GM18526 (cell line): Measurements from ENCODE around the gene MPRIP.

Experiments used
- POLR2A ChIP-seq: IDR thresholded peaks from 3 replicates; pipeline ENCODE4 v1.6.1; 2011; ENCODE audit not compliant: insufficient read length; ENCODE audit errors: extremely low read depth

Gene MPRIP

DNA sequence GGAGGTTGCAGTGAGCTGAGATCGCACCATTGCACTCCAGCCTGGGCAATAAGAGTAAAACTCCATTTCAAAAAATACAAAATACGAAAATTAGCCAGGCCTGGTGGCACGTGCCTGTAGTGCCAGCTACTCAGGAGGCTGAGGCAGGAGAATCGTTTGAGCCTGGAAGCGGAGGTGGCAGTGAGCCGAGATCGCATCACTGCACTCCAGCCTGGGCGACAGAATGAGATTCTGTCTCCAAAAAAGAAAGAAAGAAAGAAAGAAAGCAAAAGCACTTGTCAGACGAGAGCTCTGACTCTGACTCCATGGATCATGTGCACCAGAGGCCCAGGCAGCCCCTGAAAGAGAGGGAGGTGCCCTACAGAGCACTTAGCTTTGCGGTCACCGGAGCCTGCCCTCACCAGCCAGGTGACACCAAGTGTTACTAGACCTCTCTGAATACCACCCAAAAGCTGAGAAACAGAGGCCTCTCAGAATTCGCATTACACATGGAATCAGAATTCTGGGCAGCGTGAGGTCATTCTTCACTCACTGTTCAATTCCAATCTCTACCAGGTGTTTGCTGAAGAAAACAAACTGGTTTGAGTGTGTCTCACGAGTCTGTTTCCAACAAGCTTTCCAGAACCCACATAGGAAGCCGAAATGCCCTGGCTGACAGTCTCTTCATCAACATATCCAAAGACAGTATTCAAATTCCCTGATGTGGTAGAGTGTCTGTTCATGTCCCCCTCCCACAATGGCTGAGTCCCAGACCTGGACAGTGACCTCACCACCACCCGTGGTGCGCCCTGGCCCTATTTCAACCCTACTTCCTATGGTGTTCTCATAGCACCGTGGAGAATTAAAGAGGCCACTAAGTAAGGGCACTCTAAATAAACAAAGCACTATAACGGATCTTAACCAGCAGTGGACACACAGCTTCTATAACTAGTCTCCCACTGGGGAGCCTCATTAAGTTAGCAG lies 193.2 kb downstream of the MPRIP start:
- no peak for TF ChIP-seq POLR2A

- no peak for TF ChIP-seq POLR2A
Observed at GRCh38 chr17:17236295-17237025, 194.2 kb downstream of the MPRIP start.

GRCh38 chr17:17237026-17237799 lies 195.0 kb downstream of the MPRIP start, which contains the start of gene FLCN:
Gene FLCN, minus strand, starts transcription at chr17:17237168. Its CDS starts 9,031 bp downstream, at chr17:17228137.
- peak; percentile 89 for TF ChIP-seq POLR2A

DNA sequence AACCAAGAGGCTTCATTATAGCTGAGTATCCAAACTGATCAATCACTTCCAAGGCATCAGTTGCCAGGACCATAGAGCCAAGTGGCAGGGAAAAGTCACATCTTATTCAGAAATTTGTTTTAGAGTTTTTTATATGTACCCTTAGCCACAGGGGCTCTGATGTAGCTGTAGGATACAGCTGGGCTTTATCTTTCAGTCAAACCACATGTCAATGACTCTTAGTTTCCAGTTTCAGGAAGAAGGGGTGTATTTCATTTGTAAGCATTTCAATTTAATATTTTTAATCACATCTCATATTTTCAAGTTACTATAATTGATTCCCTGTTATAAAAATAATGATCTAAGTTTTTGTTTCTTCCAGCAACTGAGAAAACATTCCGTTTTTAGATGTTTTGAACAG lies 197.6 kb downstream of the MPRIP start:
- TF ChIP-seq POLR2A = no peak

- TF ChIP-seq POLR2A = no peak
Observed at GRCh38 chr17:17241656-17242055, 199.4 kb downstream of the MPRIP start.

GRCh38 chr17:17242246-17242645 lies 200.0 kb downstream of the MPRIP start:
- TF ChIP-seq POLR2A = no peak
